IMR-90 (cell line): ENCODE measurements around the gene FAM32A. TPM values are rescaled to one million over a fixed set of nuclear protein-coding genes. Genes with fewer than 3 reads are reported as not detected.

Experiments used
- ATAC-seq: fragments of 200-7000 bp; cut with Tn5 transposase; 2 replicates; pipeline ENCODE4 v1.9.1; 2020; ENCODE audit warnings: low read depth, mild to moderate bottlenecking, moderate library complexity
- BruUV-seq: library from RNA; stranded (reverse); fragments of 400-500 nt; replicated peaks from 2 replicates; lab custom pipeline; 2021; lab: Mats Ljungman, UMichigan
- CTCF ChIA-PET: fragments of 300-600 bp; formaldehyde crosslinking; extraction: SDS; loops from one replicate; lab custom pipeline; 2021; ENCODE audit warnings: antibody characterized with exemption; lab: Yijun Ruan, JAX
- POLR2A ChIA-PET: fragments of 300-600 bp; sonication (Branson Sonifier 250); formaldehyde crosslinking; loops from one replicate; lab custom pipeline; 2022; ENCODE audit warnings: antibody characterized with exemption; ENCODE audit not compliant: unreplicated experiment; lab: Charles Lee
- DNase-seq: peaks from one replicate; pipeline ENCODE4 v3.0.0; 2013
- H2AFZ ChIP-seq: replicated peaks from 2 replicates; pipeline ENCODE3; 2013; ENCODE audit warnings: low read length, mild to moderate bottlenecking; ENCODE audit not compliant: poor library complexity
- H2AK5ac ChIP-seq: 2 replicates; pipeline ENCODE4 v1.6.1; 2013; ENCODE audit warnings: low read depth, low read length, inconsistent platforms
- H2AK9ac ChIP-seq: replicated peaks from 2 replicates; pipeline ENCODE3; 2013; ENCODE audit warnings: mild to moderate bottlenecking, low read depth, low read length, moderate library complexity; ENCODE audit not compliant: poor library complexity
- H2BK120ac ChIP-seq: 2 replicates; pipeline ENCODE4 v1.6.1; 2013; ENCODE audit warnings: low read depth, low read length, inconsistent platforms
- H2BK15ac ChIP-seq: 3 replicates; pipeline ENCODE4 v1.6.1; 2013; ENCODE audit warnings: low read depth, low read length, inconsistent platforms
- H2BK20ac ChIP-seq: 2 replicates; pipeline ENCODE4 v1.6.1; 2013; ENCODE audit warnings: low read depth, mild to moderate bottlenecking, inconsistent platforms, low read length, moderate library complexity
- H2BK5ac ChIP-seq: 2 replicates; pipeline ENCODE4 v1.6.1; 2013; ENCODE audit warnings: mild to moderate bottlenecking, low read depth, low read length, inconsistent platforms; ENCODE audit not compliant: poor library complexity, severe bottlenecking
- H3K14ac ChIP-seq: replicated peaks from 2 replicates; pipeline ENCODE4 v1.6.1; 2013; ENCODE audit warnings: low read depth, low read length, inconsistent platforms
- H3K18ac ChIP-seq: 2 replicates; pipeline ENCODE4 v1.6.1; 2013; ENCODE audit warnings: low read depth, low read length, control low read depth
- H3K23ac ChIP-seq: 2 replicates; pipeline ENCODE4 v1.6.1; 2013; ENCODE audit warnings: low read depth, low read length, inconsistent platforms
- H3K27ac ChIP-seq: 2 replicates; pipeline ENCODE4 v1.5.1; 2013; ENCODE audit warnings: mild to moderate bottlenecking, control low read depth, low read length; ENCODE audit not compliant: insufficient read depth
- H3K27me3 ChIP-seq: 2 replicates; pipeline ENCODE4 v1.6.1; 2013; ENCODE audit warnings: low read length; ENCODE audit not compliant: control insufficient read depth, insufficient read depth
- H3K36me3 ChIP-seq: 2 replicates; pipeline ENCODE4 v1.6.1; 2013; ENCODE audit warnings: low read length, mixed read lengths; ENCODE audit not compliant: control insufficient read depth, insufficient read depth
- H3K4ac ChIP-seq: 2 replicates; pipeline ENCODE4 v1.6.1; 2013; ENCODE audit warnings: low read depth, low read length, inconsistent platforms
- H3K4me1 ChIP-seq: 2 replicates; pipeline ENCODE4 v1.6.1; 2013; ENCODE audit warnings: low read length, mixed read lengths; ENCODE audit not compliant: control insufficient read depth, insufficient read depth
- H3K4me2 ChIP-seq: 2 replicates; pipeline ENCODE4 v1.6.1; 2013; ENCODE audit warnings: low read depth, mild to moderate bottlenecking, control low read depth, low read length, moderate library complexity
- H3K4me3 ChIP-seq: 2 replicates; pipeline ENCODE4 v1.5.1; 2013; ENCODE audit warnings: low read depth, mild to moderate bottlenecking, control low read depth, low read length, moderate library complexity; ENCODE audit not compliant: insufficient read depth
- H3K56ac ChIP-seq: 2 replicates; pipeline ENCODE4 v1.6.1; 2013; ENCODE audit warnings: low read length, inconsistent platforms; ENCODE audit not compliant: insufficient read depth; ENCODE audit errors: extremely low read depth
- H3K79me1 ChIP-seq, 2 experiments: 2 replicates each; pipeline ENCODE4 v1.6.1; 2013; ENCODE audit warnings: low read length in 2 of 2, inconsistent platforms in 1 of 2, low read depth in 1 of 2
- H3K9ac ChIP-seq: 2 replicates; pipeline ENCODE4 v1.6.1; 2013; ENCODE audit warnings: low read depth, low read length, control low read depth
- H3K9me1 ChIP-seq: 2 replicates; pipeline ENCODE4 v1.6.1; 2013; ENCODE audit warnings: low read length, inconsistent platforms; ENCODE audit not compliant: insufficient read depth
- H3K9me3 ChIP-seq: 2 replicates; pipeline ENCODE4 v1.6.1; 2013; ENCODE audit warnings: low read length; ENCODE audit not compliant: control insufficient read depth, insufficient read depth
- H4K20me1 ChIP-seq: 2 replicates; pipeline ENCODE4 v1.6.1; 2013; ENCODE audit warnings: low read length, inconsistent platforms; ENCODE audit not compliant: insufficient read depth
- H4K5ac ChIP-seq: 2 replicates; pipeline ENCODE4 v1.6.1; 2013; ENCODE audit warnings: mild to moderate bottlenecking, low read depth, low read length, control low read depth
- H4K8ac ChIP-seq, 2 experiments: 2 replicates each; pipeline ENCODE4 v1.6.1; 2013; ENCODE audit warnings: low read depth in 2 of 2, low read length in 2 of 2, control low read depth in 1 of 2, inconsistent platforms in 1 of 2
- H4K91ac ChIP-seq: 2 replicates; pipeline ENCODE4 v1.6.1; 2013; ENCODE audit warnings: low read depth, low read length, inconsistent platforms; ENCODE audit not compliant: insufficient read depth
- CTCF ChIP-seq: conservative IDR thresholded peaks from 2 replicates; pipeline ENCODE4 v1.5.1; 2012; ENCODE audit warnings: mild to moderate bottlenecking, low read depth, low read length, improper control_type of control experiment
- NFE2L2 ChIP-seq: fragments of 150-350 bp; IDR thresholded peaks from 2 replicates; pipeline ENCODE4 v1.6.1; 2016; ENCODE audit warnings: low read depth, mild to moderate bottlenecking, low read length
- RAD21 ChIP-seq: IDR thresholded peaks from 2 replicates; pipeline ENCODE4 v1.6.1; 2012; ENCODE audit warnings: low read length, improper control_type of control experiment
- WGBS, 2 experiments: methylation state at CpG; one replicate each; pipeline versions ENCODE4 v1.1.5 to v1.1.7; 2013; ENCODE audit warnings: missing lambda C conversion rate in 2 of 2; ENCODE audit not compliant: insufficient read length in 1 of 2; ENCODE audit errors: extremely low coverage in 2 of 2; 5-methylcytosine and 5-hydroxymethylcytosine counted together
- dilution Hi-C: fragments of 300-500 bp; cut with HindIII; formaldehyde crosslinking; loops from one replicate; pipeline ENCODE4 v1.14.3; 2018; ENCODE audit warnings: low sequenced_read_pairs; ENCODE audit not compliant: unreplicated experiment
- in situ Hi-C: fragments of 300-500 bp; cut with MboI; formaldehyde crosslinking; loops from 3 replicates; pipeline ENCODE4 v1.14.3; 2019; ENCODE audit warnings: low sequenced_read_pairs, inconsistent platforms, mixed read lengths
- intact Hi-C: fragments of 100-400 bp; cut with micrococcal nuclease; formaldehyde crosslinking; loops from 2 replicates; pipeline ENCODE4 v1.10.0; 2022
- polyA plus RNA-seq, 3 experiments: library from polyadenylated mRNA; depleted of rRNA; stranded (reverse); fragments of >200 nt; gene quantifications; 2 replicates each; pipeline ENCODE4 v1.2.3, GENCODE V29; 2012; ENCODE audit warnings: low replicate concordance in 1 of 3
- total RNA-seq: library from RNA; depleted of rRNA; stranded (reverse); fragments of >200 nt; gene quantifications from 2 replicates; pipeline ENCODE4 v1.2.3, GENCODE V29; 2012

The FAM32A gene
- total and polyA plus RNA-seq, 2 of the 4 experiments (the other 2 are of a cell fraction): 99.5 to 130 TPM

GRCh38 chr19:16233836-16234551 is 48.8 kb downstream of the FAM32A start:
- Histone ChIP-seq H4K20me1 (peaks cover 5% of the 10 kb centered on the region; the same call in 1 of the 2 replicates), H4K8ac (no peak overlapping the region), H3K4me2 (no peak overlapping the region), H3K4me3 (no peak overlapping the region), H4K5ac (no peak overlapping the region), H2BK20ac (no peak overlapping the region), H3K79me1 (peaks cover 11 to 15% of the 10 kb centered on the region in 2 experiments; a peak in 2 of 4 replicates), H3K56ac (no peak overlapping the region), H3K27me3 (no peaks in the 10 kb centered on the region), H2AK5ac (no peak overlapping the region), H3K9me1 (no peaks in the 10 kb centered on the region; the same call in 1 of the 2 replicates), H2BK120ac (no peak overlapping the region), H3K14ac (no peak overlapping the region), H3K36me3 (peaks cover 64% of the 10 kb centered on the region), H4K91ac (no peak overlapping the region), H2AFZ (no peak overlapping the region), H3K23ac (no peak overlapping the region), H3K9me3 (no peaks in the 10 kb centered on the region), H2BK5ac (no peak overlapping the region), H3K4ac (no peak overlapping the region), H3K27ac (no peak overlapping the region), H3K18ac (no peak overlapping the region), H2AK9ac (no peak overlapping the region), H3K9ac (no peak overlapping the region), H3K4me1 (no peaks in the 10 kb centered on the region), H2BK15ac (no peak overlapping the region)
- no TSS peak for BruUV-seq
- DNase-seq: no peak
- ChIA-PET POLR2A (no interaction called here), CTCF (no interaction called here)
- in situ Hi-C loops (no loop called here), dilution Hi-C loops (no loop called here), intact Hi-C loops (no loop called here)
- no peak for ATAC-seq
- 94% methylated on average over 3 of the region's 19 CpGs; no CpG with 5 or more reads in 1 of the 2 experiments for WGBS, 2 experiments
- no peak for TF ChIP-seq RAD21
- no peak for TF ChIP-seq NFE2L2
- no peak for TF ChIP-seq CTCF
